A549 (cell line): ENCODE data around the gene ENO1. TPM values are rescaled to one million over a fixed set of nuclear protein-coding genes. Genes with fewer than 3 reads are reported as not detected.

ENCODE experiments used
- ATAC-seq, 2 experiments: fragments of 200-7000 bp in 1 of 2; fragments of >200 bp in 1 of 2; cut with Nextera tagmentation in 1 of 2; cut with Tn5 transposase in 1 of 2; 3 replicates each; pipeline versions ENCODE4 v1.8.0 to v1.9.1; 2018 to 2020; ENCODE audit warnings: mild to moderate bottlenecking in 1 of 2, moderate library complexity in 1 of 2
- CTCF ChIA-PET: fragments of 300-600 bp; sonication (Branson Sonifier 250); formaldehyde crosslinking; extraction: SDS; loops from one replicate; lab custom pipeline; 2021; ENCODE audit warnings: antibody characterized with exemption, inconsistent platforms; lab: Yijun Ruan, JAX
- POLR2A ChIA-PET: fragments of 350-600 bp; formaldehyde crosslinking; extraction: SDS; loops from one replicate; lab custom pipeline; 2021; ENCODE audit warnings: antibody characterized with exemption, inconsistent platforms; lab: Yijun Ruan, JAX
- DNase-seq, 2 experiments: peaks; one replicate each; pipeline versions ENCODE4 v3.0.0 to v3.0.0-alpha.2; 2011 to 2016; ENCODE audit warnings: low read depth in 1 of 2, low spot score in 1 of 2
- FAIRE-seq: peaks from 2 replicates; lab custom pipeline; 2011; peaks lifted over from hg19 to GRCh38; lab: Jason Lieb, UNC
- H3K27ac ChIP-seq, 2 experiments: fragments of >200 bp; sonication (Bioruptor Twin); formaldehyde crosslinking; 3 replicates each; pipeline ENCODE4 v1.5.1; 2016 to 2017
- H3K4me1 ChIP-seq: fragments of >200 bp; sonication (Bioruptor Twin); formaldehyde crosslinking; 3 replicates; pipeline ENCODE4 v1.6.1; 2016
- H3K4me2 ChIP-seq: fragments of >200 bp; sonication (Bioruptor Twin); formaldehyde crosslinking; 3 replicates; pipeline ENCODE4 v1.6.1; 2016
- H3K4me3 ChIP-seq: fragments of >200 bp; sonication (Bioruptor Twin); formaldehyde crosslinking; 3 replicates; pipeline ENCODE4 v1.5.1; 2016
- H3K9me3 ChIP-seq: fragments of >200 bp; sonication (Bioruptor Twin); formaldehyde crosslinking; 3 replicates; pipeline ENCODE4 v1.6.1; 2016
- CEBPB ChIP-seq, 2 experiments: fragments of >200 bp in 1 of 2; sonication (Bioruptor Twin) in 1 of 2; formaldehyde crosslinking in 1 of 2; IDR thresholded peaks; 2 replicates each; pipeline ENCODE4 v1.6.1; 2012 to 2016
- EHMT2 ChIP-seq: fragments of 200-600 bp; sonication (generic); IDR thresholded peaks from 2 replicates; pipeline ENCODE4 v1.6.1; 2016; ENCODE audit warnings: antibody characterized with exemption, low read depth, mild to moderate bottlenecking, moderate library complexity
- EP300 ChIP-seq, 2 experiments: fragments of >200 bp; sonication (Bioruptor Twin); formaldehyde crosslinking; IDR thresholded peaks; 2 replicates in 1 of 2; 3 replicates in 1 of 2; pipeline ENCODE4 v1.6.1; 2016 to 2017
- ESRRA ChIP-seq: fragments of 150-350 bp; IDR thresholded peaks from 2 replicates; pipeline ENCODE4 v1.6.1; 2014; ENCODE audit warnings: mild to moderate bottlenecking, low read length, borderline replicate concordance
- FOSL2 ChIP-seq, 2 experiments: fragments of 450-650 bp in 1 of 2; fragments of >200 bp in 1 of 2; sonication (Bioruptor Twin) in 1 of 2; formaldehyde crosslinking; IDR thresholded peaks; 2 replicates each; pipeline versions ENCODE4 v1.5.0 to v1.6.1; 2016 to 2020; ENCODE audit warnings: mild to moderate bottlenecking in 1 of 2, moderate library complexity in 1 of 2
- HEYL ChIP-seq: fragments of 250-450 bp; sonication (Bioruptor Pico); IDR thresholded peaks from 2 replicates; pipeline ENCODE4 v1.8.0; 2021; ENCODE audit warnings: mild to moderate bottlenecking, moderate library complexity
- HOXB13 ChIP-seq: fragments of 250-450 bp; sonication (Bioruptor Pico); IDR thresholded peaks from 2 replicates; pipeline ENCODE4 v1.5.0; 2020; ENCODE audit warnings: low read depth, mild to moderate bottlenecking, moderate library complexity
- JUN ChIP-seq, 2 experiments: fragments of >200 bp; sonication (Bioruptor Twin); formaldehyde crosslinking; IDR thresholded peaks; 2 replicates in 1 of 2; 3 replicates in 1 of 2; pipeline ENCODE4 v1.6.1; 2016 to 2017
- NFE2L2 ChIP-seq: fragments of 150-350 bp; conservative IDR thresholded peaks from 2 replicates; pipeline ENCODE4 v1.6.1; 2014; ENCODE audit warnings: low read length
- PHF8 ChIP-seq: fragments of 200-600 bp; sonication (generic); IDR thresholded peaks from 2 replicates; pipeline ENCODE4 v1.6.1; 2016; ENCODE audit warnings: low read depth, mild to moderate bottlenecking, antibody characterized with exemption, moderate library complexity, borderline replicate concordance
- POLR2A ChIP-seq: IDR thresholded peaks from 2 replicates; pipeline ENCODE4 v1.6.1; 2012; ENCODE audit warnings: mild to moderate bottlenecking, low read length
- RAD21 ChIP-seq, 2 experiments: fragments of >200 bp in 1 of 2; sonication (Bioruptor Twin) in 1 of 2; formaldehyde crosslinking in 1 of 2; IDR thresholded peaks in 1 of 2; conservative IDR thresholded peaks in 1 of 2; 2 replicates in 1 of 2; 3 replicates in 1 of 2; pipeline ENCODE4 v1.6.1; 2012 to 2018; ENCODE audit warnings: inconsistent platforms in 1 of 2
- SMC3 ChIP-seq: fragments of >200 bp; sonication (Bioruptor Twin); formaldehyde crosslinking; IDR thresholded peaks from 3 replicates; pipeline ENCODE4 v1.6.1; 2018; ENCODE audit warnings: inconsistent platforms
- TP53 ChIP-seq: fragments of 250-450 bp; sonication (Bioruptor Pico); IDR thresholded peaks from 2 replicates; pipeline ENCODE4 v1.5.0; 2021; ENCODE audit warnings: mild to moderate bottlenecking, moderate library complexity
- USF2 ChIP-seq: fragments of 450-650 bp; IDR thresholded peaks from 2 replicates; pipeline ENCODE4 v1.6.1; 2014; ENCODE audit warnings: antibody characterized with exemption
- WGBS: methylation state at CpG from one replicate; pipeline ENCODE4 v1.1.6; 2017; ENCODE audit errors: missing lambda C conversion rate; 5-methylcytosine and 5-hydroxymethylcytosine counted together
- polyA plus RNA-seq, 4 experiments: library from polyadenylated mRNA; depleted of rRNA in 3 of 4; stranded (reverse); fragments of >200 nt; fragmentation: RNase III in 1 of 4; extraction: RNeasy Plus Mini Kit Qiagen cat#74134 plus additional on column Dnase treatment in 1 of 4; gene quantifications; 2 replicates in 3 of 4; 3 replicates in 1 of 4; pipeline ENCODE4 v1.2.3, GENCODE V29; 2011 to 2017
- TF ChIP-seq, protein P1 (sequence below): IDR thresholded peaks from 2 replicates; pipeline ENCODE4 v1.6.1; 2012

ENO1 gene
- polyA plus RNA-seq, 2 of the 4 experiments (the other 2 are of a cell fraction) = 1,899 to 2,981 TPM

- Histone ChIP-seq H3K4me1 (peaks cover 40% of the 10 kb centered on the region), H3K4me2 (peak overlapping the region; percentile 87), H3K4me3 (no peak overlapping the region), H3K9me3 (no peaks in the 10 kb centered on the region), H3K27ac (peak overlapping the region; percentile 95 to 99)
- TF ChIP-seq EHMT2 = no peak
- no peak for TF ChIP-seq ESRRA
- no peak for TF ChIP-seq USF2
- 0 out of 2 replicates have a peak, but pooled peaks have one; percentile 42 for TF ChIP-seq HOXB13 (CRISPR knock-in tag)
- no peak for DNase-seq
- ChIA-PET CTCF (interaction anchor here (0.8 to 1.1 kb wide), 2 partner anchors 11 to 23 kb away, joined by 3 to 4 read pairs; no protein-coding TSS in a partner anchor), POLR2A (interaction anchor here (0.9 to 3.4 kb wide), 2 partner anchors 12 to 16 kb away, joined by 3 to 39 read pairs; partner anchors contain the start of gene ENO1)
- 66% methylated on average over 3 of the region's 3 CpGs for WGBS
- FAIRE-seq = no peak
- ATAC-seq = no peak
These were observed 12.9 kb upstream of the ENO1 start for GRCh38 chr1:8891401-8891800.

GRCh38 chr1:8889925-8890785 lies 11.7 kb upstream of the ENO1 start:
- peak; percentile 91 to 95 for ATAC-seq
- Histone ChIP-seq H3K9me3 (no peaks in the 10 kb centered on the region), H3K4me1 (peaks cover 53% of the 10 kb centered on the region), H3K27ac (peak overlapping the region; percentile 95 to 99), H3K4me2 (peak overlapping the region; percentile 87), H3K4me3 (peak overlapping the region; percentile 28; the same call in 2 of the 3 replicates)
- no peak for FAIRE-seq
- TF ChIP-seq RAD21 (conservative IDR thresholded peaks at IDR 0.05 in 1 of 2, IDR thresholded peaks at IDR 0.05 in 1 of 2) (0 out of 5 replicates have a peak, but pooled peaks have one; percentile 2 to 19), POLR2A (no peak), SMC3 (0 out of 3 replicates have a peak, but pooled peaks have one; percentile 5), CEBPB (IDR thresholded peaks at IDR 0.05) (0 out of 4 replicates have a peak, but pooled peaks of 1 of the 2 experiments have one; percentile 26), FOSL2 (IDR thresholded peaks at IDR 0.05) (no peak), FOSL2 (CRISPR knock-in tag; IDR thresholded peaks at IDR 0.05) (peak; percentile 25; the same call in 1 of the 2 replicates), PHF8 (no peak), ESRRA (0 out of 2 replicates have a peak, but pooled peaks have one; percentile 31), EP300 (IDR thresholded peaks at IDR 0.05) (peak in 1 of 2 experiments; percentile 32; a peak in 1 of 5 replicates), HEYL (CRISPR knock-in tag) (no peak), TP53 (CRISPR knock-in tag) (no peak), JUN (IDR thresholded peaks at IDR 0.05) (peak; percentile 39; a peak in 3 of 5 replicates)
- TF ChIP-seq, protein P1, sequence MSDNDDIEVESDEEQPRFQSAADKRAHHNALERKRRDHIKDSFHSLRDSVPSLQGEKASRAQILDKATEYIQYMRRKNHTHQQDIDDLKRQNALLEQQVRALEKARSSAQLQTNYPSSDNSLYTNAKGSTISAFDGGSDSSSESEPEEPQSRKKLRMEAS = peak; percentile 24
- under 1% methylated on average over 18 of the region's 18 CpGs for WGBS
- POLR2A ChIA-PET = interaction anchor here (0.6 to 3.4 kb wide), 7 partner anchors 11 to 239 kb away, joined by 3 to 39 read pairs (median 5); partner anchors contain the start of genes ENO1 and GPR157
- CTCF ChIA-PET = interaction anchor here (0.7 to 1.2 kb wide), 4 partner anchors 13 to 31 kb away, joined by 3 to 4 read pairs (median 4); no protein-coding TSS in a partner anchor
- peak in 1 of 2 experiments; percentile 78 for DNase-seq

DNA sequence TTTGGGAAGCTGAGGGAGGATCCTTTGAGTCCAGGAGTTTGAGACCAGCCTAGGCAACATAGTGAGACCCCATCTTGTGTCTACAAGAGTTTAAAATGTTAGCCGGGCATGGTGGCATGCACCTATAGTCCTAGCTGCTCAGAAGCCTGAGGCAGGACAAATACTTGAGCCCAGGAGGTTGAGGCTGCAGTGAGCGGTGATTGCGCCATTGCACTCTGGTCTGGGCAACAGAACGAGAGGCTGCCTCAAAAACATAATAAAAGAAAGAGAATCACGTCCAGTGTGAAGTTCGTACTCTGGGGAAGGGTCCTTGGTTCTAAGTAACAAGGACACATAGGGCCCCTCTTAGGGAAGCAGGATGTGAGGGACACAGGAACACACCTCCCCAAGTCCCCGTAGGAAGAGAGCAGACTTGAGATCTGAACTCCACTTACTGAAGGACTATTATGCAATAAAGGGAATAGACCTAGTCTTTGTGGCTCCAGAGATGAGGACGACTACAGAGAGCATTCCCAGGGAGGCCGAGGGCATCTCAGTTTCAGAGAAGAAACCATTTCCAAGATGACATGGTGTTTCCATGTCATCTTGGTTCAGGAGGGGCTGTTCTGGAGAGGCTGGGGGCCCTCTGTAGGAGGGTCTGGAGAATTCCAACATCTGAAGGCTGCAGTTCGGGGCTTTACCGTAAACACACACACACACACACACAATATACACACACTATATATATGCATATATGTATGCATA lies 10.8 kb upstream of the ENO1 start:
- DNase-seq (peak in 1 of 2 experiments; percentile 44), ATAC-seq (peak; percentile 60 to 67; a peak in 5 of 6 replicates), FAIRE-seq (no peak)
- H3K9me3 ChIP-seq = no peaks in the 10 kb centered on the region
- H3K4me1 ChIP-seq = peaks cover 62% of the 10 kb centered on the region
- 39% methylated on average over 11 of the region's 11 CpGs for WGBS
- POLR2A ChIA-PET = no interaction called here
- H3K27ac ChIP-seq = peak overlapping the region; percentile 95 to 99
- CTCF ChIA-PET = no interaction called here
- H3K4me3 ChIP-seq = peak overlapping the region; percentile 28; the same call in 1 of the 3 replicates
- peak overlapping the region; percentile 87 for H3K4me2 ChIP-seq
- TF ChIP-seq CEBPB (IDR thresholded peaks at IDR 0.05) (peak; percentile 74 to 89), NFE2L2 (no peak)
- TF ChIP-seq, all 56 proteins: peak for 1
